ENCODE data around the gene RBM28. TPM values are rescaled to one million over a fixed set of nuclear protein-coding genes. Genes with fewer than 3 reads are reported as not detected.

RBM28 gene
- total RNA-seq, 3 donors from 2014 or later, result 23.6 to 34.3 (median 27.1) TPM

DNA sequence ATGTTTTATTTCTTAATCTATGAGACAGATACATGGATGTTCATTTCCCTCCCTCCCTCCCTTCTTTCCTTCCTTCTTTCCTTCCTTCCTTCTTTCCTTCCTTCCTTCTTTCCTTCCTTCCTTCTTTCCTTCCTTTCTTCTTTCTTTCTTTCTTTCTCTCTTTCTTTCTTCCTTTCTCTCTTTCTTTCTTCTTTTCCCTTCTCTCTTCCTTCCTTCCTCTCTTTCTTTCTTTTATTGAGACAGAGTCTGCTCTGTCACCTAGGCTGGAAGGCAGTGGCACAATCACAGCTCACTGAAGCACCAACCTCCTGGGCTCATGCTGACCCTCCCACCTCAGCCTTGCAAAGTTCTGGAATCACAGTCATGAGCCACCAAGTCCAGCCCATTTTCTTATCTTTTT is 23.3 kb upstream of the RBM28 start:
- DNase-seq, result no peak
- intact Hi-C loops (cut with DNase I, micrococcal nuclease), result no loop called here
- Histone ChIP-seq H3K4me1 (ENCODE audit: low read depth) (no peaks in the 10 kb centered on the region), H3K36me3 (ENCODE audit: low read depth) (no peaks in the 10 kb centered on the region), H3K9me3 (no peaks in the 10 kb centered on the region), H3K4me3 (no peak overlapping the region)
- ATAC-seq, result no peak
- TF ChIP-seq CTCF (IDR thresholded peaks at IDR 0.05), result no peak

GRCh38 chr7:128366300-128366699 is 22.6 kb upstream of the RBM28 start:
- ATAC-seq (peak; percentile 79), DNase-seq (peak in 1 of 3 donors; percentile 33)
- Histone ChIP-seq H3K36me3 (ENCODE audit: low read depth) (no peaks in the 10 kb centered on the region), H3K9me3 (no peaks in the 10 kb centered on the region), H3K4me1 (ENCODE audit: low read depth) (no peaks in the 10 kb centered on the region), H3K4me3 (no peak overlapping the region)
- intact Hi-C loops (cut with DNase I, micrococcal nuclease), result no loop called here
- no peak for TF ChIP-seq CTCF (IDR thresholded peaks at IDR 0.05)

DNA sequence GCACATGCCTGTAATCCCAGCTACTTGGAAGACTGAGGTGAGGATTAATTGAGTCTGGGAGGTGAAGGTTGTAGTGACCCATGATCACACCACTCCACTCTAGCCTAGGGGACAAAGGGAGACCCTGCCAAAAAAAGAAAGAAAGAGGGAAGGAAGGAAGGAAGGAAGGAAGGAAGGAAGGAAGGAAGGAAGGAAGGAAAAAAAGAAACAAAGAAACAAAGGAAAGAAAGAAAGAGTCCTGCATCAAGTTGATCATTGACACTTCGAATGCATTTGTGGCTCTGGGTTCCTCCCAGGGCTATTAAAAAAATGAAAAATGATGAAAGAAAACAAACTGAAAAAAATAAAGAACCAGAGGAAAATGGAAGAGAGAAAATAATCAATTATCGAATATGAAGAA is 21.7 kb upstream of the RBM28 start:
- no peak for ATAC-seq
- no peak for DNase-seq
- no peaks in the 10 kb centered on the region for H3K36me3 ChIP-seq (ENCODE audit: low read depth)
- no peak for TF ChIP-seq CTCF (IDR thresholded peaks at IDR 0.05)
- no peaks in the 10 kb centered on the region for H3K9me3 ChIP-seq
- no peak overlapping the region for H3K4me3 ChIP-seq
- intact Hi-C loops (cut with DNase I, micrococcal nuclease), result no loop called here
- peaks cover 2% of the 10 kb centered on the region for H3K4me1 ChIP-seq (ENCODE audit: low read depth)

DNA sequence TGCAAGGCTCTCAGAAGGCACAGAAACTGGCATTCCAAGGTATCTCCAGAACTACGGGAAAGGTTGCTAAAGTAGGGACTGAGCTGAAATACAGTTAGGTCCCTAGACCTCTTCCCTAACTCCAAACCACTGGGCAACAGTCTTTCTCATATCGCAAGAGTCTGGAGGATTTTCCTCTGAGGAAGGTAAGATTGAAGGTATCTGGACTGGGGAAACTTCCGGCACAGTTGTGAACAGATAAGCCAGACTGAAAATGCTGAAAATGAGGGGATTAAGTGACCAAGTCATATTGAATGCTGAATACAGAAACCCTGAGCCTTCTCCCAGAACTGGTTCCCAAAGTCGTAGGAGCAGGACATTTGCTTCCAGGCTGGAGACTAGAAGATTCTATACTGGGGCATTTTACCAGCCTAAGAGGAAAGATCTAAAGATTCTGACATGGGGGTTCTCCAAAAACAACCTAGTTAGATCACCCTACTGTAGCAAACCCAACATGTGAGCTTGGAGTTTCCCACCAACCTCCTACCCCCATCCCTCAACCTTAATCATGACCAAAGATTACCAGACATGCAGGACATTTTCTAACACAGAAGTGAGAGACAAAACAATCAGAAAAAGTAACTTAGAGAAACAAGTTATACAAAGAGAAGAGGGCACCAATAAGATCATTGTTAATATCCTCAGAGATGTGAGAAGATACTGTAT is 20.6 kb upstream of the RBM28 start:
- Histone ChIP-seq H3K36me3 (ENCODE audit: low read depth) (no peaks in the 10 kb centered on the region), H3K4me3 (no peak overlapping the region), H3K4me1 (ENCODE audit: low read depth) (peaks cover 2% of the 10 kb centered on the region), H3K9me3 (no peaks in the 10 kb centered on the region)
- intact Hi-C loops (cut with DNase I, micrococcal nuclease), result no loop called here
- ATAC-seq, result no peak
- no peak for TF ChIP-seq CTCF (IDR thresholded peaks at IDR 0.05)
- no peak for DNase-seq

GRCh38 chr7:128363261-128363721 is 19.6 kb upstream of the RBM28 start:
- TF ChIP-seq CTCF (IDR thresholded peaks at IDR 0.05), result no peak

More at GRCh38 chr7:128363261-128363721, 19.6 kb upstream of the RBM28 start:
- Histone ChIP-seq H3K9me3 (no peaks in the 10 kb centered on the region), H3K4me3 (no peak overlapping the region), H3K4me1 (ENCODE audit: low read depth) (peaks cover 2% of the 10 kb centered on the region), H3K36me3 (ENCODE audit: low read depth) (no peaks in the 10 kb centered on the region)
- ATAC-seq (no peak), DNase-seq (no peak)
- intact Hi-C loops (cut with DNase I, micrococcal nuclease), result no loop called here
